Loucy (cell line): ENCODE data around the gene SYNDIG1.

Source experiments
- H2AFZ ChIP-seq: fragments of 200-600 bp; sonication (generic); 2 replicates; pipeline ENCODE4 v1.6.0; 2016; ENCODE audit warnings: antibody characterized with exemption, mild to moderate bottlenecking, low read length, moderate library complexity
- H3F3A ChIP-seq: fragments of 200-600 bp; 2 replicates; pipeline ENCODE4 v1.6.0; 2016; ENCODE audit warnings: antibody characterized with exemption, low read depth, mild to moderate bottlenecking
- H3K27me3 ChIP-seq: fragments of 200-600 bp; sonication (generic); 2 replicates; pipeline ENCODE4 v1.6.1; 2014; ENCODE audit warnings: low read length, mild to moderate bottlenecking; ENCODE audit not compliant: insufficient read depth, poor library complexity, severe bottlenecking
- H3K36me3 ChIP-seq: fragments of 200-600 bp; sonication (generic); 2 replicates; pipeline ENCODE4 v1.6.1; 2016; ENCODE audit warnings: low read length; ENCODE audit not compliant: insufficient read depth
- H3K4me1 ChIP-seq: fragments of 200-600 bp; sonication (generic); 2 replicates; pipeline ENCODE4 v1.5.1; 2014; ENCODE audit warnings: low read length, mild to moderate bottlenecking; ENCODE audit not compliant: insufficient read depth, poor library complexity, severe bottlenecking
- H3K4me2 ChIP-seq: fragments of 200-600 bp; sonication (generic); 2 replicates; pipeline ENCODE4 v1.6.0; 2014; ENCODE audit warnings: antibody characterized with exemption, low read length, low read depth, mild to moderate bottlenecking; ENCODE audit not compliant: poor library complexity, severe bottlenecking
- H3K4me3 ChIP-seq: fragments of 200-600 bp; sonication (generic); 2 replicates; pipeline ENCODE4 v1.5.1; 2014; ENCODE audit warnings: low read length, mild to moderate bottlenecking, mixed read lengths; ENCODE audit not compliant: poor library complexity, severe bottlenecking
- H3K79me2 ChIP-seq: fragments of 200-600 bp; sonication (generic); 2 replicates; pipeline ENCODE4 v1.6.1; 2014; ENCODE audit warnings: low read length; ENCODE audit not compliant: insufficient read depth
- H3K9ac ChIP-seq: fragments of 200-600 bp; sonication (generic); 2 replicates; pipeline ENCODE4 v1.6.0; 2014; ENCODE audit warnings: mild to moderate bottlenecking, low read depth, low read length, moderate library complexity; ENCODE audit not compliant: poor library complexity, severe bottlenecking
- H3K9me2 ChIP-seq: fragments of 200-600 bp; sonication (generic); replicated peaks from 2 replicates; pipeline ENCODE4 v1.6.1; 2016; ENCODE audit warnings: low read depth, low read length, mixed read lengths
- H3K9me3 ChIP-seq: fragments of 200-600 bp; sonication (generic); 2 replicates; pipeline ENCODE4 v1.6.1; 2014; ENCODE audit warnings: mild to moderate bottlenecking, antibody characterized with exemption, low read length, low read depth; ENCODE audit not compliant: insufficient read depth
- H4K20me1 ChIP-seq: fragments of 200-600 bp; sonication (generic); 2 replicates; pipeline ENCODE4 v1.6.0; 2014; ENCODE audit warnings: antibody characterized with exemption, low read length, mild to moderate bottlenecking; ENCODE audit not compliant: insufficient read depth, poor library complexity, severe bottlenecking
- CTCF ChIP-seq: fragments of 200-600 bp; sonication (generic); conservative IDR thresholded peaks from 2 replicates; pipeline ENCODE4 v1.5.1; 2014; ENCODE audit warnings: mild to moderate bottlenecking, antibody characterized with exemption, low read length
- EZH2phosphoT487 ChIP-seq: fragments of 200-600 bp; IDR thresholded peaks from 2 replicates; pipeline ENCODE4 v1.6.1; 2018; ENCODE audit warnings: antibody characterized with exemption, mild to moderate bottlenecking, moderate library complexity, borderline replicate concordance

The SYNDIG1 gene

DNA sequence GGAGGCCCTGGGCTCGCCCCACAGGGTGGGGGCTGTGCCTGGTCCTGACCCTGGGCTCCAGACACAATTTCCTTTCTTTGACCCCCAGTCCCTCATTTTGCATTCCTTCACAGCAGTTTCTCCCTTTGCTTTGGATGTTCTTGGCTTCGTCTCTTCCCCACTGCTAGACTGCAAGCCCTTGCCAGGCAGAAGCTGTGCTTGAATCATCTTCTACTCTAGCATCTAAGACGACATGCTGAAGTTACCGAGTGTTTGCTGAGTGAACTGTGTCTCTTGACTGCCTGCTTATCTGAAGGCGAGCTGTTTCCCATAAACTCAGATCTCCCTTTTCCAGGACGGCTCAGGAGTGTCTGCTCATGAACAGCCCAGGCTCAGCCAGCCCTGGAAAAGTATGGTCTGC lies 14.3 kb upstream of the SYNDIG1 start:
- no peak for TF ChIP-seq EZH2phosphoT487
- TF ChIP-seq CTCF: no peak
- Histone ChIP-seq H3K4me3 (no peak overlapping the region), H3K9ac (no peak overlapping the region), H3K36me3 (no peaks in the 10 kb centered on the region), H4K20me1 (no peaks in the 10 kb centered on the region), H3K4me2 (no peak overlapping the region), H3K9me3 (no peaks in the 10 kb centered on the region), H3F3A (no peaks in the 10 kb centered on the region), H3K27me3 (no peaks in the 10 kb centered on the region), H3K79me2 (no peaks in the 10 kb centered on the region), H2AFZ (no peak overlapping the region), H3K9me2 (no peaks in the 10 kb centered on the region), H3K4me1 (no peaks in the 10 kb centered on the region)

DNA sequence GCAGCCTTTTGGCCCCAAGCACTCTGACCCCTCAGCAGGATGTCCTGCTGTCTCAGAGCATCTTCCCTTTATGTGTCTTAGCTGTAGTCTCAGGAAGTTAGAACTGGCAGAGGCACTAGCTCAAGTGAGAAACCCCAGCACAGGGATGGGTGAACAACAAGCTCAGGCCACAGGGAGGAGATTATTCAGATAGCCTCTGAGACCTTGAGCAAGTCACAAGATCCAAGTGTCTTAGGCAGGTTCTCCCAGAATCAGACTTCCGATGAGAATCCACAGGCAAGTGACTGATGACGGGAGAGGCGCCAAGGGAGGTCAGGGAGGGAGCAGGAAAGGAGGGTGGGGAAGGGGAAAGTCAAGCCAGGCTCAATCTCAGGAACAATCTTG lies 13.0 kb upstream of the SYNDIG1 start:
- no peaks in the 10 kb centered on the region for H3K9me2 ChIP-seq
- no peak overlapping the region for H3K4me3 ChIP-seq
- no peaks in the 10 kb centered on the region for H3K79me2 ChIP-seq
- H3K4me2 ChIP-seq: no peak overlapping the region
- H3K36me3 ChIP-seq: no peaks in the 10 kb centered on the region
- TF ChIP-seq CTCF (no peak), EZH2phosphoT487 (no peak)
- H3K9ac ChIP-seq: no peak overlapping the region
- H4K20me1 ChIP-seq: no peaks in the 10 kb centered on the region
- no peaks in the 10 kb centered on the region for H3K4me1 ChIP-seq
- no peak overlapping the region for H2AFZ ChIP-seq
- H3K9me3 ChIP-seq: no peaks in the 10 kb centered on the region
- no peaks in the 10 kb centered on the region for H3K27me3 ChIP-seq
- H3F3A ChIP-seq: no peaks in the 10 kb centered on the region

DNA sequence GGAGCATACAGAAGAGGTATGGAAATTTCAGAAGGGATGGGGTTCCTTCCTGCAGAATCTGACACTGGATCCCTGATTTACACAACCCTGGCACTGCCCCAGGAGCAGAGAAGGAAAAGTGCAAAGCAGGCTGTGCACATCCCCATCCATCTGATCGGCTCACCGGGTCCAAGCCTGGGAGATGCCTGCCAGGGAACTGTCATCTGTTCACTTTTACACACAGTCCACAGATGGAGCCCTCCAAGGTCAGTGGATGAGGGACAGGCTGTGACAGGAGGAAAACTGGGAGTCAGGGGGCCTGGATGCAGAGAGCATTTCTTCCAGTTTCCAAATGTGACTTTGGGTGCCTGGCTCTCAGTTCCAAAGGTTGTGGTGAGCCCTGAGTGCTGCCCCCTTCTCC lies 11.0 kb upstream of the SYNDIG1 start:
- Histone ChIP-seq H3K4me1 (no peaks in the 10 kb centered on the region), H3K9ac (no peak overlapping the region), H3K9me2 (no peaks in the 10 kb centered on the region), H2AFZ (no peak overlapping the region), H3K4me2 (no peak overlapping the region), H3K79me2 (no peaks in the 10 kb centered on the region), H3K4me3 (no peak overlapping the region), H4K20me1 (no peaks in the 10 kb centered on the region), H3K27me3 (no peaks in the 10 kb centered on the region), H3F3A (no peaks in the 10 kb centered on the region), H3K9me3 (no peaks in the 10 kb centered on the region), H3K36me3 (no peaks in the 10 kb centered on the region)
- no peak for TF ChIP-seq CTCF
- no peak for TF ChIP-seq EZH2phosphoT487
